H9 (cell line): Measurements from ENCODE around the gene BTRC. TPM values are rescaled to one million over a fixed set of nuclear protein-coding genes. Genes with fewer than 3 reads are reported as not detected.

Experiments used
- DNase-seq: peaks from one replicate; pipeline ENCODE4 v3.0.0-alpha.2; 2017
- H2AFZ ChIP-seq: one replicate; pipeline ENCODE4 v1.6.1; 2013; ENCODE audit warnings: mild to moderate bottlenecking, low read length, control low read depth, moderate library complexity
- H2AK5ac ChIP-seq: 2 replicates; pipeline ENCODE4 v1.6.1; 2013; ENCODE audit warnings: low read length, control low read depth, mixed read lengths; ENCODE audit not compliant: insufficient read length
- H2BK120ac ChIP-seq: one replicate; pipeline ENCODE4 v1.6.1; 2013; ENCODE audit warnings: low read depth, mild to moderate bottlenecking, low read length, control low read depth, inconsistent platforms; ENCODE audit not compliant: poor library complexity, severe bottlenecking
- H2BK12ac ChIP-seq: 2 replicates; pipeline ENCODE4 v1.6.1; 2013; ENCODE audit warnings: low read length, control low read depth, mixed read lengths, low read depth; ENCODE audit not compliant: insufficient read length
- H2BK15ac ChIP-seq: 2 replicates; pipeline ENCODE4 v1.6.1; 2013; ENCODE audit warnings: low read depth, low read length, control low read depth
- H2BK20ac ChIP-seq: one replicate; pipeline ENCODE4 v1.6.1; 2013; ENCODE audit warnings: low read depth, mild to moderate bottlenecking, low read length, control low read depth, inconsistent platforms; ENCODE audit not compliant: poor library complexity, severe bottlenecking
- H2BK5ac ChIP-seq: 2 replicates; pipeline ENCODE4 v1.6.1; 2013; ENCODE audit warnings: low read length, control low read depth, mixed read lengths; ENCODE audit not compliant: insufficient read length
- H3K14ac ChIP-seq: 2 replicates; pipeline ENCODE4 v1.6.1; 2013; ENCODE audit warnings: low read length, control low read depth; ENCODE audit not compliant: insufficient read depth
- H3K18ac ChIP-seq: 2 replicates; pipeline ENCODE4 v1.6.1; 2013; ENCODE audit warnings: low read depth, mild to moderate bottlenecking, mixed read lengths, low read length, control low read depth; ENCODE audit not compliant: insufficient read length
- H3K23ac ChIP-seq: 2 replicates; pipeline ENCODE4 v1.6.1; 2013; ENCODE audit warnings: low read length, control low read depth, mixed read lengths, low read depth; ENCODE audit not compliant: insufficient read length
- H3K23me2 ChIP-seq: 2 replicates; pipeline ENCODE4 v1.6.1; 2013; ENCODE audit warnings: low read depth, mild to moderate bottlenecking, mixed read lengths, low read length, control low read depth; ENCODE audit not compliant: insufficient read length, poor library complexity, severe bottlenecking
- H3K27ac ChIP-seq: 2 replicates; pipeline ENCODE4 v1.5.1; 2013; ENCODE audit warnings: low read length, control low read depth, mixed read lengths, low read depth; ENCODE audit not compliant: insufficient read length
- H3K27me3 ChIP-seq: 2 replicates; pipeline ENCODE4 v1.6.1; 2013; ENCODE audit warnings: low read length, control low read depth, inconsistent platforms; ENCODE audit not compliant: insufficient read depth
- H3K4ac ChIP-seq: 2 replicates; pipeline ENCODE4 v1.6.1; 2013; ENCODE audit warnings: low read depth, mild to moderate bottlenecking, control low read depth, inconsistent platforms, low read length, moderate library complexity
- H3K4me1 ChIP-seq: 2 replicates; pipeline ENCODE4 v1.6.1; 2013; ENCODE audit warnings: low read length, control low read depth, inconsistent platforms; ENCODE audit not compliant: insufficient read depth
- H3K4me2 ChIP-seq: 2 replicates; pipeline ENCODE4 v1.6.1; 2013; ENCODE audit warnings: low read length, control low read depth, mixed read lengths; ENCODE audit not compliant: insufficient read length, insufficient read depth
- H3K56ac ChIP-seq: 2 replicates; pipeline ENCODE4 v1.6.1; 2013; ENCODE audit warnings: low read depth, mild to moderate bottlenecking, mixed read lengths, low read length, control low read depth; ENCODE audit not compliant: insufficient read length
- H3K79me1 ChIP-seq: 2 replicates; pipeline ENCODE4 v1.6.1; 2013; ENCODE audit warnings: low read depth, mild to moderate bottlenecking, moderate library complexity, low read length, control low read depth, inconsistent platforms; ENCODE audit not compliant: insufficient read depth, poor library complexity, severe bottlenecking
- H3K79me2 ChIP-seq: 2 replicates; pipeline ENCODE4 v1.6.1; 2013; ENCODE audit warnings: low read length, control low read depth, inconsistent platforms; ENCODE audit not compliant: insufficient read depth
- H3K9ac ChIP-seq: 2 replicates; pipeline ENCODE4 v1.6.1; 2013; ENCODE audit warnings: low read length, control low read depth, mixed read lengths; ENCODE audit not compliant: insufficient read length; ENCODE audit errors: extremely low read depth
- H3K9me3 ChIP-seq: one replicate; pipeline ENCODE4 v1.6.1; 2013; ENCODE audit warnings: low read depth, low read length, inconsistent platforms; ENCODE audit not compliant: control insufficient read depth
- H3T11ph ChIP-seq: one replicate; pipeline ENCODE4 v1.6.1; 2013; ENCODE audit warnings: mild to moderate bottlenecking, low read length, control low read depth, inconsistent platforms
- H4K20me1 ChIP-seq: one replicate; pipeline ENCODE4 v1.6.1; 2013; ENCODE audit not compliant: control insufficient read depth, insufficient read length, insufficient read depth
- H4K5ac ChIP-seq: 2 replicates; pipeline ENCODE4 v1.6.1; 2013; ENCODE audit warnings: low read depth, mild to moderate bottlenecking, mixed read lengths, low read length, control low read depth; ENCODE audit not compliant: insufficient read length
- H4K8ac ChIP-seq: replicated peaks from 2 replicates; pipeline ENCODE4 v1.6.1; 2013; ENCODE audit warnings: low read length, control low read depth, mixed read lengths, low read depth; ENCODE audit not compliant: insufficient read length
- H4K91ac ChIP-seq: 2 replicates; pipeline ENCODE4 v1.6.1; 2013; ENCODE audit warnings: low read depth, mild to moderate bottlenecking, moderate library complexity, mixed read lengths, low read length, control low read depth; ENCODE audit not compliant: insufficient read length
- H3K27ac Mint-ChIP-seq, 3 experiments: 2 replicates in 2 of 3; 3 replicates in 1 of 3; pipeline ENCODE4 v1.8.0; 2020 to 2021; ENCODE audit warnings: mixed read lengths in 3 of 3, mild to moderate bottlenecking in 1 of 3, moderate library complexity in 1 of 3
- H3K27me3 Mint-ChIP-seq: 2 replicates; pipeline ENCODE4 v1.8.0; 2021; ENCODE audit warnings: low read depth, mild to moderate bottlenecking, moderate library complexity, mixed read lengths
- H3K36me3 Mint-ChIP-seq, 3 experiments: 2 replicates in 2 of 3; 3 replicates in 1 of 3; pipeline ENCODE4 v1.8.0; 2020 to 2021; ENCODE audit warnings: low read depth in 3 of 3, mixed read lengths in 3 of 3; ENCODE audit not compliant: insufficient read depth in 1 of 3
- H3K4me1 Mint-ChIP-seq, 2 experiments: 2 replicates each; pipeline ENCODE4 v1.8.0; 2020; ENCODE audit warnings: mixed read lengths in 2 of 2
- H3K4me3 Mint-ChIP-seq, 2 experiments: 2 replicates in 1 of 2; 3 replicates in 1 of 2; pipeline ENCODE4 v1.8.0; 2020 to 2021; ENCODE audit warnings: mild to moderate bottlenecking in 2 of 2, mixed read lengths in 2 of 2, moderate library complexity in 1 of 2
- H3K9me3 Mint-ChIP-seq, 2 experiments: 2 replicates in 1 of 2; 3 replicates in 1 of 2; pipeline ENCODE4 v1.8.0; 2020; ENCODE audit warnings: mild to moderate bottlenecking in 2 of 2, mixed read lengths in 2 of 2, moderate library complexity in 1 of 2
- CTCF ChIP-seq: fragments of 200-600 bp; sonication (generic); conservative IDR thresholded peaks from 3 replicates; pipeline ENCODE4 v1.8.0; 2021; ENCODE audit warnings: antibody characterized with exemption, mild to moderate bottlenecking
- total RNA-seq: library from RNA; stranded (reverse); gene quantifications from 2 replicates; pipeline ENCODE4 v1.2.1, GENCODE V29; 2021

Gene BTRC
- total RNA-seq, 1 experiment from 2014 or later: 24.2 TPM

- peaks cover 13 to 16% of the 10 kb centered on the region in 2 experiments for H3K4me1 Mint-ChIP-seq
Observed at GRCh38 chr10:101402711-101403110, 48.7 kb downstream of the BTRC start.

More at GRCh38 chr10:101402711-101403110, 48.7 kb downstream of the BTRC start:
- H3K4me2 ChIP-seq: no peak overlapping the region
- H3K18ac ChIP-seq: no peak overlapping the region
- no peak overlapping the region for H3K56ac ChIP-seq
- no peak for TF ChIP-seq CTCF
- no peaks in the 10 kb centered on the region for H3K79me2 ChIP-seq
- H3K9me3 ChIP-seq: no peaks in the 10 kb centered on the region
- no peak overlapping the region for H2BK12ac ChIP-seq
- no peaks in the 10 kb centered on the region for H3K4me1 ChIP-seq
- H2BK120ac ChIP-seq: no peak overlapping the region
- H4K8ac ChIP-seq: no peak overlapping the region
- H2AK5ac ChIP-seq: no peak overlapping the region
- H3K14ac ChIP-seq: no peak overlapping the region
- no peak overlapping the region for H4K5ac ChIP-seq
- DNase-seq: no peak
- no peak overlapping the region for H3T11ph ChIP-seq
- no peaks in the 10 kb centered on the region for H3K23me2 ChIP-seq
- no peaks in the 10 kb centered on the region for H3K27me3 ChIP-seq
- H3K23ac ChIP-seq: peak overlapping the region; percentile 69
- H2BK20ac ChIP-seq: no peak overlapping the region
- H2BK15ac ChIP-seq: no peak overlapping the region
- no peak overlapping the region for H3K4me3 Mint-ChIP-seq
- no peaks in the 10 kb centered on the region for H3K9me3 Mint-ChIP-seq
- H3K4ac ChIP-seq: no peak overlapping the region
- H3K27me3 Mint-ChIP-seq: no peaks in the 10 kb centered on the region; the same call in 1 of the 2 replicates
- no peaks in the 10 kb centered on the region for H4K20me1 ChIP-seq
- no peaks in the 10 kb centered on the region for H3K79me1 ChIP-seq
- H3K27ac Mint-ChIP-seq: no peak overlapping the region
- no peak overlapping the region for H2AFZ ChIP-seq
- H3K36me3 Mint-ChIP-seq: no peaks in the 10 kb centered on the region
- H2BK5ac ChIP-seq: no peak overlapping the region
- no peak overlapping the region for H4K91ac ChIP-seq
- H3K9ac ChIP-seq: no peak overlapping the region
- no peak overlapping the region for H3K27ac ChIP-seq
